A549 (cell line): Measurements from ENCODE around the gene TSHR. TPM values are rescaled to one million over a fixed set of nuclear protein-coding genes. Genes with fewer than 3 reads are reported as not detected.

Experiments
- ATAC-seq, 2 experiments: fragments of 200-7000 bp in 1 of 2; fragments of >200 bp in 1 of 2; cut with Nextera tagmentation in 1 of 2; cut with Tn5 transposase in 1 of 2; 3 replicates each; pipeline versions ENCODE4 v1.8.0 to v1.9.1; 2018 to 2020; ENCODE audit warnings: mild to moderate bottlenecking in 1 of 2, moderate library complexity in 1 of 2
- CTCF ChIA-PET: fragments of 300-600 bp; sonication (Branson Sonifier 250); formaldehyde crosslinking; extraction: SDS; loops from one replicate; lab custom pipeline; 2021; ENCODE audit warnings: antibody characterized with exemption, inconsistent platforms; lab: Yijun Ruan, JAX
- POLR2A ChIA-PET: fragments of 350-600 bp; formaldehyde crosslinking; extraction: SDS; loops from one replicate; lab custom pipeline; 2021; ENCODE audit warnings: antibody characterized with exemption, inconsistent platforms; lab: Yijun Ruan, JAX
- DNase-seq, 2 experiments: peaks; one replicate each; pipeline versions ENCODE4 v3.0.0 to v3.0.0-alpha.2; 2011 to 2016; ENCODE audit warnings: low read depth in 1 of 2, low spot score in 1 of 2
- FAIRE-seq: peaks from 2 replicates; lab custom pipeline; 2011; peaks lifted over from hg19 to GRCh38; lab: Jason Lieb, UNC
- H3K27ac ChIP-seq, 2 experiments: fragments of >200 bp; sonication (Bioruptor Twin); formaldehyde crosslinking; 3 replicates each; pipeline ENCODE4 v1.5.1; 2016 to 2017
- H3K4me1 ChIP-seq: fragments of >200 bp; sonication (Bioruptor Twin); formaldehyde crosslinking; 3 replicates; pipeline ENCODE4 v1.6.1; 2016
- H3K4me2 ChIP-seq: fragments of >200 bp; sonication (Bioruptor Twin); formaldehyde crosslinking; 3 replicates; pipeline ENCODE4 v1.6.1; 2016
- H3K4me3 ChIP-seq: fragments of >200 bp; sonication (Bioruptor Twin); formaldehyde crosslinking; 3 replicates; pipeline ENCODE4 v1.5.1; 2016
- H3K9me3 ChIP-seq: fragments of >200 bp; sonication (Bioruptor Twin); formaldehyde crosslinking; 3 replicates; pipeline ENCODE4 v1.6.1; 2016
- BHLHE40 ChIP-seq: IDR thresholded peaks from 2 replicates; pipeline ENCODE4 v1.6.1; 2012; ENCODE audit warnings: low read depth, low read length, inconsistent platforms
- CBX2 ChIP-seq: fragments of 200-600 bp; sonication (generic); IDR thresholded peaks from 2 replicates; pipeline ENCODE4 v1.6.1; 2016; ENCODE audit warnings: low read depth, mild to moderate bottlenecking, borderline replicate concordance
- CTCF ChIP-seq: fragments of >200 bp; sonication (Bioruptor Twin); formaldehyde crosslinking; IDR thresholded peaks from 3 replicates; pipeline ENCODE4 v1.5.1; 2016
- EHF ChIP-seq: fragments of 250-450 bp; sonication (Bioruptor Pico); IDR thresholded peaks from 2 replicates; pipeline ENCODE4 v1.5.0; 2020; ENCODE audit warnings: mild to moderate bottlenecking
- FOSB ChIP-seq: fragments of 250-450 bp; sonication (Bioruptor Pico); IDR thresholded peaks from 2 replicates; pipeline ENCODE4 v1.5.0; 2020; ENCODE audit warnings: mild to moderate bottlenecking, moderate library complexity
- GATA3 ChIP-seq: IDR thresholded peaks from 2 replicates; pipeline ENCODE4 v1.6.1; 2012; ENCODE audit warnings: borderline replicate concordance
- HEYL ChIP-seq: fragments of 250-450 bp; sonication (Bioruptor Pico); IDR thresholded peaks from 2 replicates; pipeline ENCODE4 v1.8.0; 2021; ENCODE audit warnings: mild to moderate bottlenecking, moderate library complexity
- HMGXB4 ChIP-seq: fragments of 250-450 bp; sonication (Bioruptor Pico); IDR thresholded peaks from 2 replicates; pipeline ENCODE4 v1.5.0; 2021; ENCODE audit warnings: mild to moderate bottlenecking, moderate library complexity, borderline replicate concordance
- JUN ChIP-seq, 2 experiments: fragments of >200 bp; sonication (Bioruptor Twin); formaldehyde crosslinking; IDR thresholded peaks; 2 replicates in 1 of 2; 3 replicates in 1 of 2; pipeline ENCODE4 v1.6.1; 2016 to 2017
- KDM1A ChIP-seq: fragments of 200-600 bp; sonication (generic); IDR thresholded peaks from 2 replicates; pipeline ENCODE4 v1.6.1; 2016; ENCODE audit warnings: low read depth, mild to moderate bottlenecking
- KDM5A ChIP-seq: fragments of 200-600 bp; sonication (generic); IDR thresholded peaks from 2 replicates; pipeline ENCODE4 v1.6.1; 2016; ENCODE audit warnings: antibody characterized with exemption, mild to moderate bottlenecking
- MAFK ChIP-seq: fragments of 450-650 bp; IDR thresholded peaks from 2 replicates; pipeline ENCODE4 v1.6.1; 2014; ENCODE audit not compliant: partially characterized antibody
- MAX ChIP-seq: IDR thresholded peaks from 2 replicates; pipeline ENCODE4 v1.6.1; 2012
- MYC ChIP-seq: IDR thresholded peaks from 2 replicates; pipeline ENCODE4 v1.6.1; 2012; ENCODE audit warnings: mild to moderate bottlenecking, inconsistent platforms, low read length, improper control_type of control experiment, borderline replicate concordance
- POLR2A ChIP-seq: IDR thresholded peaks from 2 replicates; pipeline ENCODE4 v1.6.1; 2012; ENCODE audit warnings: mild to moderate bottlenecking, low read length
- RARB ChIP-seq: fragments of 250-450 bp; sonication (Bioruptor Pico); IDR thresholded peaks from 2 replicates; pipeline ENCODE4 v1.8.0; 2021; ENCODE audit warnings: mild to moderate bottlenecking, moderate library complexity
- SMC3 ChIP-seq: fragments of >200 bp; sonication (Bioruptor Twin); formaldehyde crosslinking; IDR thresholded peaks from 3 replicates; pipeline ENCODE4 v1.6.1; 2018; ENCODE audit warnings: inconsistent platforms
- SREBF2 ChIP-seq: fragments of 450-650 bp; IDR thresholded peaks from 2 replicates; pipeline ENCODE4 v1.6.1; 2014; ENCODE audit warnings: mild to moderate bottlenecking, moderate library complexity
- TFCP2L1 ChIP-seq: fragments of 250-450 bp; sonication (Bioruptor Pico); IDR thresholded peaks from 2 replicates; pipeline ENCODE4 v1.5.0; 2021; ENCODE audit warnings: mild to moderate bottlenecking
- USF2 ChIP-seq: fragments of 450-650 bp; IDR thresholded peaks from 2 replicates; pipeline ENCODE4 v1.6.1; 2014; ENCODE audit warnings: antibody characterized with exemption
- ZFP36 ChIP-seq: fragments of 450-650 bp; IDR thresholded peaks from 2 replicates; pipeline ENCODE4 v1.6.1; 2014; ENCODE audit warnings: borderline replicate concordance; ENCODE audit not compliant: partially characterized antibody
- WGBS: methylation state at CpG from one replicate; pipeline ENCODE4 v1.1.6; 2017; ENCODE audit errors: missing lambda C conversion rate; 5-methylcytosine and 5-hydroxymethylcytosine counted together
- polyA plus RNA-seq, 4 experiments: library from polyadenylated mRNA; depleted of rRNA in 3 of 4; stranded (reverse); fragments of >200 nt; fragmentation: RNase III in 1 of 4; extraction: RNeasy Plus Mini Kit Qiagen cat#74134 plus additional on column Dnase treatment in 1 of 4; gene quantifications; 2 replicates in 3 of 4; 3 replicates in 1 of 4; pipeline ENCODE4 v1.2.3, GENCODE V29; 2011 to 2017
- TF ChIP-seq, protein P1 (sequence below): IDR thresholded peaks from 2 replicates; pipeline ENCODE4 v1.6.1; 2012; ENCODE audit warnings: low read depth, borderline replicate concordance
- TF ChIP-seq, protein P2 (sequence below): fragments of >200 bp; sonication (Bioruptor Twin); formaldehyde crosslinking; IDR thresholded peaks from 2 replicates; pipeline ENCODE4 v1.6.1; 2016

Gene TSHR
- polyA plus RNA-seq, 2 of the 4 experiments (the other 2 are of a cell fraction): not detected

- ChIA-PET POLR2A (no interaction called here), CTCF (interaction anchor here (1.8 kb wide), 1 partner anchor 16 kb away, joined by 3 read pairs; no protein-coding TSS in a partner anchor)
- FAIRE-seq (no peak), DNase-seq (no peak), ATAC-seq (no peak)
- no peak overlapping the region for H3K4me3 ChIP-seq
- no peak overlapping the region for H3K4me2 ChIP-seq
- H3K9me3 ChIP-seq: no peaks in the 10 kb centered on the region
- TF ChIP-seq MAFK: peak; percentile 57
- TF ChIP-seq RARB (CRISPR knock-in tag): no peak
- TF ChIP-seq TFCP2L1: no peak
- WGBS: 7% methylated on average over 2 of the region's 2 CpGs
- H3K27ac ChIP-seq: no peak overlapping the region
- no peaks in the 10 kb centered on the region for H3K4me1 ChIP-seq
Measured at GRCh38 chr14:81147140-81147897, 191.9 kb downstream of the TSHR start.

GRCh38 chr14:81148635-81149034 lies 193.2 kb downstream of the TSHR start:
- no peaks in the 10 kb centered on the region for H3K9me3 ChIP-seq
- 44% methylated on average over 4 of the region's 4 CpGs for WGBS
- CTCF ChIA-PET: no interaction called here
- DNase-seq (no peak), ATAC-seq (no peak), FAIRE-seq (no peak)
- POLR2A ChIA-PET: no interaction called here
- no peak overlapping the region for H3K4me3 ChIP-seq
- H3K27ac ChIP-seq: no peak overlapping the region
- H3K4me1 ChIP-seq: no peaks in the 10 kb centered on the region
- TF ChIP-seq EHF (CRISPR knock-in tag): no peak
- TF ChIP-seq SREBF2: no peak
- no peak for TF ChIP-seq HEYL (CRISPR knock-in tag)
- no peak for TF ChIP-seq CBX2
- TF ChIP-seq KDM1A: no peak
- TF ChIP-seq HMGXB4 (CRISPR knock-in tag): no peak
- TF ChIP-seq GATA3: no peak
- TF ChIP-seq ZFP36: no peak
- TF ChIP-seq, all 56 proteins: peak for 0
- no peak overlapping the region for H3K4me2 ChIP-seq

- DNase-seq (no peak), ATAC-seq (no peak)
- POLR2A ChIA-PET: no interaction called here
- Histone ChIP-seq H3K4me1 (no peaks in the 10 kb centered on the region), H3K9me3 (no peaks in the 10 kb centered on the region), H3K4me3 (no peak overlapping the region), H3K27ac (no peak overlapping the region)
- CTCF ChIA-PET: interaction anchor here (1.3 to 1.4 kb wide), 2 partner anchors 18 to 157 kb away, joined by 3 read pairs; no protein-coding TSS in a partner anchor
- TF ChIP-seq, protein P1, sequence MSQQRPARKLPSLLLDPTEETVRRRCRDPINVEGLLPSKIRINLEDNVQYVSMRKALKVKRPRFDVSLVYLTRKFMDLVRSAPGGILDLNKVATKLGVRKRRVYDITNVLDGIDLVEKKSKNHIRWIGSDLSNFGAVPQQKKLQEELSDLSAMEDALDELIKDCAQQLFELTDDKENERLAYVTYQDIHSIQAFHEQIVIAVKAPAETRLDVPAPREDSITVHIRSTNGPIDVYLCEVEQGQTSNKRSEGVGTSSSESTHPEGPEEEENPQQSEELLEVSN: no peak
- TF ChIP-seq CTCF (no peak), JUN (IDR thresholded peaks at IDR 0.05) (no peak), SMC3 (no peak), MAFK (no peak), TFCP2L1 (no peak), KDM5A (no peak), RARB (CRISPR knock-in tag) (no peak), USF2 (no peak), POLR2A (no peak), GATA3 (no peak), FOSB (no peak), MYC (no peak), MAX (no peak), BHLHE40 (no peak)
- TF ChIP-seq, protein P2, sequence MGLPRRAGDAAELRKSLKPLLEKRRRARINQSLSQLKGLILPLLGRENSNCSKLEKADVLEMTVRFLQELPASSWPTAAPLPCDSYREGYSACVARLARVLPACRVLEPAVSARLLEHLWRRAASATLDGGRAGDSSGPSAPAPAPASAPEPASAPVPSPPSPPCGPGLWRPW: no peak
- TF ChIP-seq, all 56 proteins: peak for 0
- FAIRE-seq: no peak
- whole genome bisulfite sequencing: 0% methylated on average over 1 of the region's 1 CpG
- no peak overlapping the region for H3K4me2 ChIP-seq
Measured at GRCh38 chr14:81153187-81153586, 197.8 kb downstream of the TSHR start.
